Measurements from ENCODE around the gene GALP. TPM values are rescaled to one million over a fixed set of nuclear protein-coding genes. Genes with fewer than 3 reads are reported as not detected.
"Not testable (repeated sequence)": the region's sequence is repeated elsewhere in the genome, so short reads cannot be mapped to it uniquely, and the experiment has no call there.

The GALP gene
- total RNA-seq, 1 experiment from 2014 or later, result not detected

DNA sequence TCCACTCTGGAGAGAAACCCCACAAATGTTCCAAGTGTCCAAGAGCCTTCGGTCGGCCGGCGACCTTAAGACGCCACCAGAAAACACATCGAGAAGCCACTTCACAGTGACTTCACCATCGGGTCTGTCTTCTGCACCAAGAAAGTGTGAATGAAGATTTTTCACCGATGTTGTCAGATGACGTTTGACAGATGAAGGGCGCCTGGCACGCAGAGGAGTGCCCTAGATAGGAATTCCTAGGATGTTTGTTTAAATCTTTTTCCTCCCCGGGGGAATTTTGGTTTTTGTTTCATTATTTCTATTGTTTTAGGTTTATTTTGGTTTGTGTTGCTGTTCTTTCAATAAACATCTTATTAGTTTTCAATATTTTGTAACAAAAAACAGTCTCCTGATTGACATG is 33.3 kb downstream of the GALP start:
- H3K9me3 ChIP-seq, result no peaks in the 10 kb centered on the region
- no peaks in the 10 kb centered on the region for H3K36me3 ChIP-seq
- H3K4me3 ChIP-seq, result no peak overlapping the region
- no peak for DNase-seq
- H3K27me3 ChIP-seq, result peaks cover 5% of the 10 kb centered on the region; the same call in 1 of the 2 replicates

DNA sequence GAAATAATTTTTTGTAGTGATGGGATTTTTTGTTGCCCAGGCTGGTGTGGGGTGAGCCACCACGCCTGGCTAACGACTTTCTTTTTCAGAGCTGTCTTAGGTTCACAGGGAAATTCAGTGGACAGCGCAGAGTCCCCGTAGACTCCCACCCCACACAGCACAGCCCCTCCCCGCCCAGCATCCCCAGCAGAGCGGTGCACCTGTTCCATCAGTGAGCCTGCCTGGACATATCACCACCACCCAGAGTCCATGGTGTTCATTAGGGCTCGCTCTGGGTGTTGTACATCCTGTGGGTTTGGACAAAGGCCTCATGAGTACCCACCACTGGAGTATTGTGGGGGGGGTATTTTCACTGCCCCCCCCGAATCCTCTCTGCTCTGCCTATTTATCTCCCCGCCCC is 34.2 kb downstream of the GALP start:
- H3K9me3 ChIP-seq, H3K4me3 ChIP-seq, H3K27me3 ChIP-seq, H3K36me3 ChIP-seq, DNase-seq: not testable (repeated sequence)

DNA sequence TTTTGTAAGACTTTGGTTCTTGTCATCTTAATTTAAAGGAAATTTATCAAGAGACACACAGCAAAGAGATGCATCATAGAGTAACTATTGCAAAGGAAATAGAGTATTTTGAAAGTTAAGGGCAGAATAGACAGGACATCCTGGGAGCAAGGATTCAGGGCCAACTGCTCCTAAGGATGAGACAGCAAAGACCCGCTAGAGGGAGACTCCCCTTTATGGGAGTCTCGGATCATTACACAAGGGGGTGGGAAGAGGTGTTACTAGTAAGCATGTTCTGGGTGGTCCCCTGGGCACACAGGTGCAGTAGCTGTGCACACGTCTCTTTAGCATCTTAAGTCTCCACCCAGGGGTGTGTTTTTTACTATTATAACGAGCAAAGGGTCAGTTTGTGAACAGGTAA is 35.9 kb downstream of the GALP start:
- no peaks in the 10 kb centered on the region for H3K9me3 ChIP-seq
- H3K36me3 ChIP-seq, result no peaks in the 10 kb centered on the region
- no peak overlapping the region for H3K4me3 ChIP-seq
- DNase-seq, result no peak
- no peaks in the 10 kb centered on the region for H3K27me3 ChIP-seq

DNA sequence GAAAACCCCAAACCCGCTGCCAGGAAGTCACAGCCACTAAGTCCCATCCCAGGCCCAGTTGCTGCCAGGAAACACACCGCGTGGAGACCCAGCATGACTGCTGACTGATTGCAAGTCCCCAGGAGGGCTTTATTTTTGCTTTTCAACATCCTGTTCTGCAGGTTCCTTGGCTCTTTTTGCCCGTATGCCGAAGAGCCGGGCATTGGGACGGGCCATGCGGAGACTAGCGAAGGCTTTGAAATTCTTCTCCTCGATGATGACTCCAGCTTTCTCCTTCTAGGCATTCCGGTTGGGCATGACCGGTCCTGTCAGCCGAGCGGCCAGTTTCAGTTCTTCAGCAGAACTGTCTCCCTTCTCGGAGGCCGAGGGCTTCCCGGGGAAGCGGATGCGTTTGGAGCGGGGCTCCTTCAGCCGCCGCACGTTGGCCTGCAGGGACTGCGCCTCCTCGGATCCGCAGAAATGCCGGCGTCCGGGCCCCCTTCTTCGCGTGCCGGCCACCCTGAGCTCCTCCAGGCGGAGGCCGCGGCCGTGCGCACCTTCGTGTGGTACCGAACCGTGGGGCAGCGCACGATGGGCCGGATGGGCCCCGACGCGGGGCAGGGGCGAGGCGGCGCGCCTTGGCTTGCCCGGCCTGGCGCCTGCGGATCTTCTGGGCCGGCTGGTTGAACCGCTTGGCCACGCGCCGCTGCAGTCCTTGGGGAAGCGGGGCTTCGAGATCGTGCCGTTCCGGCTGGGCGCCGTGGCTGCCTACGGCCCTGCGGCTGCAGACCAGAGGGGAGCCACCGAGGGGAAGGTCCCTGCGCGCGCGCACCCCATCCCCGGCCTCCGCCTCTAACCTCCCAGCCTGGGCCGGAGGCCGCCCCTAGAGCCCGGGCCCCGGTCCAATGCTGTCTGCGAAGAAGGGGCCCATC is 41.5 kb downstream of the GALP start:
- peak; percentile 9 for DNase-seq
- peak overlapping the region; percentile 16; the same call in 1 of the 2 replicates for H3K4me3 ChIP-seq

DNA sequence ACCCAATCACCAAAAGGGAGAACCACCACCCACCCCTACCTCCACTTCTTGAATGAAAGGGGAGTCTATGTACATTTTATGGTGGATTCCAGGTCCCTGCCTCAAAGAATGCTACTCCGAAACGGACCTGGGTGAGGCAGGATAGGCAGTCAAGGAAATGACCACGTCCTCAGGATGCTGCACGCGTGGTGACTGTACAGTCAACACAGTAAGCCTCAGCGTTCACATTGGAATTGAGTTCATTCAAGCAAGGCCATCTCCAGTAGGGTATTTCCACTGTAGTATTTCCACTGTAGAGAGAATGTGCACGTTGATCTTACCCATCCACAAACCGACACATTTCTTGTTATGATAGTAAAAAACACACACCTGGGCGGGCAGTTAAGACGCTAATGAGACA is 43.2 kb downstream of the GALP start:
- DNase-seq, result no peak
- Histone ChIP-seq H3K9me3 (no peaks in the 10 kb centered on the region), H3K4me3 (no peak overlapping the region), H3K27me3 (no peaks in the 10 kb centered on the region), H3K36me3 (no peaks in the 10 kb centered on the region)

More for the DNA sequence above, 41.5 kb downstream of the GALP start:
- Histone ChIP-seq H3K27me3 (no peaks in the 10 kb centered on the region), H3K9me3 (no peaks in the 10 kb centered on the region), H3K36me3 (no peaks in the 10 kb centered on the region)

DNA sequence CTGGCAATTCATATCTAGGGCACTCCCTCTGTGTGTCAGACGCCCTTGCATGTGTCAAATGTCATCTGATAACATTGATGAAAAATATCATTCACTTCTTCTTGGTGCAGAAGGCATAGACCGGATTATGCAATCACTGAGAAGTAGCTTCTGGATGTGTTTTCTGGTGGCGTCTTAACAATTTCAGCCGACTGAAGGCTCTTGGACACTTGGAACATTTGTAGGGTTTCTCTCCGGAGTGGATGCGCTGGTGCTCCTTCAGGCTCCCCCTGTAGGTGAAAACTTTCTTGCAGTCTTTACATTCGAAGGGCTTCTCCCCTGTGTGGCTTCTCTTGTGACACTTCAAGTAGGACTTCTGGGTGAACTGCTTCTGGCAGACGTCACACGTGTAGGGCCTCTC is 45.6 kb downstream of the GALP start:
- DNase-seq, result not testable (repeated sequence)

DNA sequence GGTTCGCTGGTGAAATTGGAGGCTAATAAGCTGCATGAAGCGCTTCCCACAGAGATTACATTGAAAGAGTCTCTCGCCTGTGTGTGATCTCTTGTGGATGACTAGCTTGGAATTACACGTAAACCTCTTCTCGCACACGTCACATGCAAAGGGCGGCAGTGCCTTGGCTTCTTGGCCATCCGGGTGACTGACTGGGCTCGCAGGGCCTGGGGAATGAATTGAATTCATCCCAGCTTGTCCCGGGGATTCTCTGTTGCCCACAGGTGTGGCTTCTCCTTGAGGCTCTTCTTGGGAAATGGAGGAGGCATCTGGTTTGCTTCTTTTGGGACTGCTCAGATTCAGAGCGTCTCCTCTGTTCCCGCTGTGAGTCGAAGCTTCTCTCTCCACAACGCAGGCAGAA is 46.0 kb downstream of the GALP start:
- Histone ChIP-seq H3K4me3 (no peak overlapping the region), H3K36me3 (no peaks in the 10 kb centered on the region), H3K9me3 (no peaks in the 10 kb centered on the region), H3K27me3 (no peaks in the 10 kb centered on the region)
- DNase-seq, result no peak

More for the DNA sequence above, 45.6 kb downstream of the GALP start:
- H3K36me3 ChIP-seq, H3K27me3 ChIP-seq, H3K4me3 ChIP-seq, H3K9me3 ChIP-seq: not testable (repeated sequence)

DNA sequence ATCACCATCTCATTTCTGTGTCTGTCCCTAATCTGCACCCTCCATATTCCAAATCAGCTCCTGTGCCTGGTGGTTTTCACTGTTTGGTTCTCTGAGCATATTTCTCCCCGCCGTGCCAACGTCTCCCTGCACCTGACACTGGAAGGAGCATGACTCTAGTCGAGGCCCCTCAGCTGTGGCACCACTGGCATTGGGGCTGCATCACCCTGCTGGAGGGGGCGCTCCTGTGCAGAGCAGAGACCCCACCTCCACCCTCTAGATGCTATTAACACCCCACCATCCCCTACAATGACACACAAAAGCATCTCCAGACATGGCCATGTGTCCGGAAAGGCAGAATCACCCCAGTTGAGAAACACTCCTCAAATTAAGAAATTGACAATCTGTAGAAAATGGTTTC is 47.1 kb downstream of the GALP start:
- H3K4me3 ChIP-seq, result no peak overlapping the region
- DNase-seq, result no peak
- no peaks in the 10 kb centered on the region for H3K9me3 ChIP-seq
- H3K36me3 ChIP-seq, result no peaks in the 10 kb centered on the region
- no peaks in the 10 kb centered on the region for H3K27me3 ChIP-seq

DNA sequence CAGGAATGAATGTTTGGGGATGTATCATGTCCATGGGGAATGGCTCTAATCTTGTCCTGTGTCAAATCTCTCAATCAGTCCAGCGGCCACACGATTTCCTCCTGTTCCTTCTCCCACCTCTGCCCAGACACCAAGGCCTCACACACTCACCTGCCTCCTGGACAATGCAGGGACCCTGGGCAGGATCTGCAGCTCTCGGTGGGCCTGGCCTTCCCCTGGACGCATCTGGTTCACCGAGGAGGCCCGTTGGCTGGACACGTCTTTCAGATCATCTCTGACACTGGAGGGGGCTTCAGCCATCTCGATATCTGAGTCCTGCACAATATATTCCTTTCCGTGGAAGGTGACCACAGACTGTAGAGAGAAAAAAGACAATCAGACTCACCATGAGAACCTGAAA is 47.7 kb downstream of the GALP start:
- Histone ChIP-seq H3K36me3 (no peaks in the 10 kb centered on the region), H3K27me3 (no peaks in the 10 kb centered on the region)
- no peak for DNase-seq

More for the DNA sequence above, 47.7 kb downstream of the GALP start:
- Histone ChIP-seq H3K9me3 (no peaks in the 10 kb centered on the region), H3K4me3 (no peak overlapping the region)

Other genes with a start within 250 kb of the GALP start
- gene NLRP13, start 243.7 kb upstream of the GALP start, total RNA-seq (2014; rRNA removed; shearing (Covaris generic); ENCODE audit: low replicate concordance), result not detected in 2 replicates
- gene NLRP8, start 228.2 kb upstream of the GALP start, total RNA-seq (2014; rRNA removed; shearing (Covaris generic); ENCODE audit: low replicate concordance), result not detected in 2 replicates
- gene NLRP5, start 189.2 kb upstream of the GALP start, total RNA-seq (2014; rRNA removed; shearing (Covaris generic); ENCODE audit: low replicate concordance), result not detected in 2 replicates
- 31.8 and 103 TPM in 2 replicates for gene ZNF787, start 54.7 kb upstream of the GALP start, total RNA-seq (2014; rRNA removed; shearing (Covaris generic); ENCODE audit: low replicate concordance)
- 11.6 and 23.8 TPM in 2 replicates for gene ZNF444, start 34.7 kb upstream of the GALP start, total RNA-seq (2014; rRNA removed; shearing (Covaris generic); ENCODE audit: low replicate concordance)
- gene ZSCAN5B, start 21.8 kb downstream of the GALP start, total RNA-seq (2014; rRNA removed; shearing (Covaris generic); ENCODE audit: low replicate concordance), result not detected in 2 replicates
- not detected in 2 replicates for gene ZSCAN5C, start 26.3 kb downstream of the GALP start, total RNA-seq (2014; rRNA removed; shearing (Covaris generic); ENCODE audit: low replicate concordance)
- not detected in 2 replicates for gene EDDM13, start 96.7 kb downstream of the GALP start, total RNA-seq (2014; rRNA removed; shearing (Covaris generic); ENCODE audit: low replicate concordance)
- 1.7 and 5.7 TPM in 2 replicates for gene ZSCAN5A, start 138.8 kb downstream of the GALP start, total RNA-seq (2014; rRNA removed; shearing (Covaris generic); ENCODE audit: low replicate concordance)
- gene ZNF582, start 217.5 kb downstream of the GALP start, total RNA-seq (2014; rRNA removed; shearing (Covaris generic); ENCODE audit: low replicate concordance), result not detected in 2 replicates
- 4.7 and 9.6 TPM in 2 replicates for gene ZNF583, start 228.3 kb downstream of the GALP start, total RNA-seq (2014; rRNA removed; shearing (Covaris generic); ENCODE audit: low replicate concordance)